Right lobe of liver (tissue), 4 donors: ENCODE data around the gene IP6K3.

Source experiments
- CTCF ChIP-seq, 4 donors: fragments of 200-600 bp in 3 of 4; fragments of 450-650 bp in 1 of 4; IDR thresholded peaks; one replicate each; pipeline versions ENCODE4 v1.5.1 to v1.8.0; 2016 to 2022; ENCODE audit warnings: antibody characterized with exemption in 4 of 4, mild to moderate bottlenecking in 2 of 4
- POLR2A ChIP-seq: fragments of 450-650 bp; IDR thresholded peaks from one replicate; pipeline ENCODE4 v1.6.1; 2017; ENCODE audit warnings: antibody characterized with exemption, mild to moderate bottlenecking
- donor health status: DM: no; HTN: no; CAD: no.
- donor health status: DM: no; HTN: no; CAD: no.
- donor health status: DM: no; HTN: yes; CAD: no.

- TF ChIP-seq CTCF (IDR thresholded peaks at IDR 0.05) (no peak), POLR2A (no peak)
Observed at GRCh38 chr6:33790910-33791309, 44.2 kb upstream of the IP6K3 start.
